ENCODE measurements around the gene RNPS1.

DNA sequence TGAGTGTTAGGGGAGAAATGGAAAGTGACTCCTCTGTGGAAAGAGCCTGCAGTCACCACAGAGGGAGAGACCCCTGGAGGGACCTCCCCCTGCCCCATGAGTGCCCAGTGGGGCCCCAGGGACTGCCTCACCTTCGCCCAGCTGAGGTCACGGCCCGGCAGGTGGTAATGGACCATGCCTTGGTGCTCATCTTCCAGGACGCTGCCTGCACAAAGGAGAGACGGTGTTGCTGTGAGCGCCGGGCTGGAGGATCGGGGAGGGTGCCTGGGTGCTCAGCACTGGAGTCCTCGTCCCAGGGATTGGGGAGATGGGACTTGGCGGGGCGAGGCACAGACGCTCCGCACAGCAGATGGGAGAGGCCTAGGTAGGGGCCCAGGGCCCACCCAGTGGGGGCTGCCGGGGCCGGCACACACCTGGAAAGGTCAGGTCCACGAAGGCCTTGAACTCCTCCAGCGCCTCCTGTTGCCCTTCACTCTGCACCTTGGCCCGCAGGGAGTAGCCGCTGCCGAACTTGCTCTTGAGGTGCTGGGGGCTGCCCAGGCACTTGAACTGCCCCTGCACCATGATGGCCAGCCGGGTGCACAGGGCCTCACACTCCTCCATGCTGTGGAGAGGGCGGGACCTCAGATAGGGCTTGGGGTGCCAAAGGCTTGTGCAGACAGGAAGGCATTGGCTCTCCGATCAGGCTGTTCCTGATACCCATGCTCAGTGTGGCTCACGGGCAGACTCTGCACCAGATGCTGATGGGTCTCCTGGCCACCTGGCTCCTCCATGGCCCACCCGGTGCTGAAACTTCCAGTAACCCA is 9.7 kb upstream of the RNPS1 start:
- TF ChIP-seq, protein P1, sequence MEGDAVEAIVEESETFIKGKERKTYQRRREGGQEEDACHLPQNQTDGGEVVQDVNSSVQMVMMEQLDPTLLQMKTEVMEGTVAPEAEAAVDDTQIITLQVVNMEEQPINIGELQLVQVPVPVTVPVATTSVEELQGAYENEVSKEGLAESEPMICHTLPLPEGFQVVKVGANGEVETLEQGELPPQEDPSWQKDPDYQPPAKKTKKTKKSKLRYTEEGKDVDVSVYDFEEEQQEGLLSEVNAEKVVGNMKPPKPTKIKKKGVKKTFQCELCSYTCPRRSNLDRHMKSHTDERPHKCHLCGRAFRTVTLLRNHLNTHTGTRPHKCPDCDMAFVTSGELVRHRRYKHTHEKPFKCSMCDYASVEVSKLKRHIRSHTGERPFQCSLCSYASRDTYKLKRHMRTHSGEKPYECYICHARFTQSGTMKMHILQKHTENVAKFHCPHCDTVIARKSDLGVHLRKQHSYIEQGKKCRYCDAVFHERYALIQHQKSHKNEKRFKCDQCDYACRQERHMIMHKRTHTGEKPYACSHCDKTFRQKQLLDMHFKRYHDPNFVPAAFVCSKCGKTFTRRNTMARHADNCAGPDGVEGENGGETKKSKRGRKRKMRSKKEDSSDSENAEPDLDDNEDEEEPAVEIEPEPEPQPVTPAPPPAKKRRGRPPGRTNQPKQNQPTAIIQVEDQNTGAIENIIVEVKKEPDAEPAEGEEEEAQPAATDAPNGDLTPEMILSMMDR (IDR thresholded peaks at IDR 0.05): no peak
- no peak for TF ChIP-seq POLR2A (IDR thresholded peaks at IDR 0.05)

All from testis (tissue), 2 donors.